Ectodermal cell (in vitro differentiated cells): ENCODE data around the gene CEP131.
"Not testable (repeated sequence)": the region's sequence is repeated elsewhere in the genome, so short reads cannot be mapped to it uniquely, and the experiment has no call there.

Experiments used
- H3K27ac ChIP-seq: 2 replicates; pipeline ENCODE4 v1.7.0; 2013; ENCODE audit warnings: mild to moderate bottlenecking, low read depth, low read length; ENCODE audit not compliant: insufficient read depth, poor library complexity, severe bottlenecking
- H3K27me3 ChIP-seq: 2 replicates; pipeline ENCODE4 v1.7.0; 2013; ENCODE audit warnings: mild to moderate bottlenecking, low read length; ENCODE audit not compliant: insufficient read depth, control insufficient read depth, poor library complexity, severe bottlenecking
- H3K36me3 ChIP-seq: one replicate; pipeline ENCODE4 v1.7.0; 2013; ENCODE audit warnings: low read length; ENCODE audit not compliant: control insufficient read depth, insufficient read depth
- H3K4me1 ChIP-seq: one replicate; pipeline ENCODE4 v1.7.0; 2013; ENCODE audit warnings: low read length; ENCODE audit not compliant: control insufficient read depth, insufficient read depth
- H3K4me3 ChIP-seq: 2 replicates; pipeline ENCODE4 v1.7.0; 2013; ENCODE audit warnings: low read depth, low read length, control low read depth; ENCODE audit not compliant: insufficient read depth
- H3K9me3 ChIP-seq: 2 replicates; pipeline ENCODE4 v1.7.0; 2013; ENCODE audit warnings: mild to moderate bottlenecking, low read length, moderate library complexity; ENCODE audit not compliant: control insufficient read depth
- WGBS, 2 experiments: methylation state at CpG; one replicate each; pipeline ENCODE4 v1.1.7; 2013; ENCODE audit warnings: missing lambda C conversion rate in 2 of 2; 5-methylcytosine and 5-hydroxymethylcytosine counted together

The CEP131 gene

GRCh38 chr17:81233316-81233715, 10.6 kb upstream of the CEP131 start:
- WGBS, 2 experiments: 93 to 94% methylated on average over 17 of the region's 17 CpGs
- H3K4me3 ChIP-seq: no peak overlapping the region

GRCh38 chr17:81232616-81233241, 10.0 kb upstream of the CEP131 start:
- Histone ChIP-seq H3K9me3 (no peaks in the 10 kb centered on the region), H3K27ac (no peak overlapping the region), H3K4me1 (peaks cover 3% of the 10 kb centered on the region), H3K4me3 (no peak overlapping the region), H3K36me3 (peaks cover 8% of the 10 kb centered on the region), H3K27me3 (no peaks in the 10 kb centered on the region)
- WGBS, 2 experiments: 92 to 95% methylated on average over 19 of the region's 19 CpGs

More at GRCh38 chr17:81233316-81233715, 10.6 kb upstream of the CEP131 start:
- H3K36me3 ChIP-seq: peaks cover 8% of the 10 kb centered on the region
- H3K4me1 ChIP-seq: peaks cover 8% of the 10 kb centered on the region
- no peaks in the 10 kb centered on the region for H3K27me3 ChIP-seq
- H3K27ac ChIP-seq: no peak overlapping the region
- H3K9me3 ChIP-seq: no peaks in the 10 kb centered on the region

- Histone ChIP-seq H3K4me1 (no peaks in the 10 kb centered on the region), H3K27ac (no peak overlapping the region), H3K4me3 (no peak overlapping the region), H3K36me3 (peaks cover 8% of the 10 kb centered on the region), H3K27me3 (no peaks in the 10 kb centered on the region), H3K9me3 (no peaks in the 10 kb centered on the region)
- 96 to 97% methylated on average over 43 of the region's 43 CpGs for WGBS, 2 experiments
Observed at GRCh38 chr17:81231766-81232581, 9.2 kb upstream of the CEP131 start.

- Histone ChIP-seq H3K9me3 (no peaks in the 10 kb centered on the region), H3K27ac (no peak overlapping the region), H3K27me3 (no peaks in the 10 kb centered on the region), H3K4me3 (no peak overlapping the region), H3K4me1 (no peaks in the 10 kb centered on the region), H3K36me3 (peaks cover 8% of the 10 kb centered on the region)
- WGBS, 2 experiments: 92 to 93% methylated on average over 31 of the region's 31 CpGs
Observed at GRCh38 chr17:81231121-81231645, 8.4 kb upstream of the CEP131 start.

GRCh38 chr17:81230043-81230820, 7.5 kb upstream of the CEP131 start:
- H3K36me3 ChIP-seq: peaks cover 8% of the 10 kb centered on the region
- H3K9me3 ChIP-seq: no peaks in the 10 kb centered on the region
- H3K4me3 ChIP-seq: no peak overlapping the region
- H3K4me1 ChIP-seq: no peaks in the 10 kb centered on the region
- 93 to 94% methylated on average over 26 of the region's 26 CpGs for WGBS, 2 experiments
- no peak overlapping the region for H3K27ac ChIP-seq
- no peaks in the 10 kb centered on the region for H3K27me3 ChIP-seq

GRCh38 chr17:81229666-81229920, 6.8 kb upstream of the CEP131 start:
- H3K4me1 ChIP-seq: no peaks in the 10 kb centered on the region
- H3K4me3 ChIP-seq: no peak overlapping the region
- H3K36me3 ChIP-seq: peaks cover 8% of the 10 kb centered on the region
- no peak overlapping the region for H3K27ac ChIP-seq
- H3K9me3 ChIP-seq: no peaks in the 10 kb centered on the region
- no peaks in the 10 kb centered on the region for H3K27me3 ChIP-seq
- 96% methylated on average over 14 of the region's 14 CpGs for WGBS, 2 experiments

- Histone ChIP-seq H3K4me1 (no peaks in the 10 kb centered on the region), H3K36me3 (peaks cover 8% of the 10 kb centered on the region), H3K4me3 (no peak overlapping the region), H3K9me3 (no peaks in the 10 kb centered on the region), H3K27ac (no peak overlapping the region), H3K27me3 (no peaks in the 10 kb centered on the region)
- 94 to 95% methylated on average over 32 of the region's 32 CpGs for WGBS, 2 experiments
Observed at GRCh38 chr17:81228834-81229665, 6.3 kb upstream of the CEP131 start.

- Histone ChIP-seq H3K36me3 (peaks cover 8% of the 10 kb centered on the region), H3K27ac (no peak overlapping the region), H3K9me3 (no peaks in the 10 kb centered on the region), H3K27me3 (peaks cover 6% of the 10 kb centered on the region), H3K4me1 (no peaks in the 10 kb centered on the region), H3K4me3 (no peak overlapping the region)
- 89 to 91% methylated on average over 9 of the region's 9 CpGs for WGBS, 2 experiments
Observed at GRCh38 chr17:81228420-81228819, 5.7 kb upstream of the CEP131 start.

- H3K9me3 ChIP-seq, H3K36me3 ChIP-seq, H3K4me1 ChIP-seq, H3K27me3 ChIP-seq, H3K27ac ChIP-seq, H3K4me3 ChIP-seq: not testable (repeated sequence)
- 88 to 94% methylated on average over 1 to 2 of the region's 2 CpGs for WGBS, 2 experiments
Observed at GRCh38 chr17:81227630-81228029, 4.9 kb upstream of the CEP131 start.
